GM18907 (cell line): ENCODE results near the gene GLT8D1.
"Not testable (repeated sequence)": the region's sequence is repeated elsewhere in the genome, so short reads cannot be mapped to it uniquely, and the experiment has no call there.

Experiments
- ATAC-seq: cut with Tn5 transposase; IDR thresholded peaks from one replicate; pipeline ENCODE4 v1.9.1; 2021; ENCODE audit warnings: mild to moderate bottlenecking, moderate library complexity; ENCODE audit not compliant: unreplicated experiment

GLT8D1 gene

DNA sequence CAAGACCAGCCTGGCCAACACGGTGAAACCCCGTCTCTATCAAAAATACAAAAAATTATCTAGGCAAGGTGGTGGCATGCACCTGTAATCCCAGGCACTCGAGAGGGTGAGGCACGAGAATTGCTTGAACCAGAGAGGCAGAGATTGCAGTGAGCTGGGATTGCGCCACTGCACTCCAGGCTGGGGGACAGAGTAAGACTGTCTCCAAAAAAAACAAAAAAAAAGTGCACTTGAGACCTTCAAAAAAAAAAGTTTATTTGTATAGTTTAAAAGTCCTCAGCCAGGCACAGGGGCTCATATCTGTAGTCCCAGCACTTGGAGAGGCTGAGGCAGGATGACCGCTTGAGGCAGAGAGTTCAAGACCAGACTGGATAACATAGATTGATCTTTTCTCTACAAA lies 22.0 kb downstream of the GLT8D1 start:
- ATAC-seq, result no peak

DNA sequence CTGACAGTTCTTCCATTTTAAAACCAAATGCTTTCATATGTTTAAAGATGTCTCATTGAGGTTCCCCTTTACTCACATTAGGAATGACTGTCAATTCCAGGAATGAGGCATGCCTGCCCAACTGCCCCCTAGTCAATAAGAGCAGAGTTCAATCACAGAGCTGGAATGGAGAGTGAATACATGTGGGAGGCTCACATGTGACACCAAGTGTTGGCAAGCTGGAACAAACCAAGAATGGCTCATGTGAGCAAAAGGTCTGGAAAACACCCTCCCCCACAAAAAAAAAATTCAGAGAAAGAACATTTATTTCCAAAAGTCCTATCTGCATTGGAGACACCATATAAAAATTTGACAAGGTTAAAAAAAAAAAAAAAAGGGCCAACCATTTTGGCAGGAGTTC lies 23.6 kb downstream of the GLT8D1 start:
- no peak for ATAC-seq

DNA sequence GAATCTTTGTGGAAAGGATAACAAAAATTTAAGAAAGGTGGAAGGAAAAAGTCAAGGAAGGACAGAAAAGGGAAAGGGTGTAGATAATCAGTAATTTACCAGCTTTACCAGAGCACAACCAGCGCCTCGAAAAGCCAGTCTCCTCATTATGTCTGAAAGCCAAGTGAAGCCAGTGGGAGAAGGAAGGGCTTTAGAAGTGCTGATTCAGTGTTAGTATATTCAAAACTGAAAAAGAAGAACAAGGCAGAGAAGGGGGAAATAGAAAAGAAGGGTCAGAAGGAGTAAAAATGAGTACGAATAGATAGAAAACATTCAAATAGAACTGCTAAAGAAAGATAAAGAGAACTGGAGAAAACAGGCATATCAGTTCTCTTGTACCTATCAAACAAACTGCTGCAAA lies 24.0 kb downstream of the GLT8D1 start:
- ATAC-seq, result no peak

DNA sequence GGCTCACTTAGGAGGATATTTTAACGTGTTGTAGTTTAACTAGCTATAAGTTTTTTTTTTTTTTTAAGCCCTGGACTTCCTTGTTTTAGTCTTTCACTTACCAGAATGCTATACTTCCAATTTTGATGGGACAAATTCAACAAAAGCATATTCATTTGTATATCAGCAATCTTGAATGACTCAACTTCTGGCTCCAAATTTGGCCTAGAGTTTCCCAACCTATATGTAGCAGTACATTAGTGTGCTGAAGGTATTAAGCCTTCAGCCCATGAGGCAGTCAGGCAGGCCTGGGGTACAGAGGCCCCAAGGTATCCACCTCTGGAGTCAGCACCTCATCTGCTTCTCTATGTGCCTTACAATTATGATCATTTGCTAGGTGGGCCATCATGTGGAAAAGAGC lies 25.8 kb downstream of the GLT8D1 start:
- ATAC-seq, result no peak

DNA sequence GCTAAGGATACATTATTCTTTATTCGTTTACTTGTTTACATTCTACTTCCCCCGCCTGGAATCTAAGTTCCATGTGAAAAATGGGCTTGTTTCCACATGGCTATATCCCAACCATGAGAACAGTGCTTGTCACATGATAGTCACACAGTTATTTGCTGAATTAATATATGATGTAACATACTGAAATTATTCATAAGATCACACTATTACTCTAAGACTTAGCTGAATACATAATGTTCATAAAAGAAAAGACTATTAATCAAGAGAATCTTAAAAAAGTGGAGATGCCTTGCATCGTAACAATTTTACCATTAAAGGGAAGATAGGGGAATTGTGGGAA lies 26.4 kb downstream of the GLT8D1 start:
- no peak for ATAC-seq

DNA sequence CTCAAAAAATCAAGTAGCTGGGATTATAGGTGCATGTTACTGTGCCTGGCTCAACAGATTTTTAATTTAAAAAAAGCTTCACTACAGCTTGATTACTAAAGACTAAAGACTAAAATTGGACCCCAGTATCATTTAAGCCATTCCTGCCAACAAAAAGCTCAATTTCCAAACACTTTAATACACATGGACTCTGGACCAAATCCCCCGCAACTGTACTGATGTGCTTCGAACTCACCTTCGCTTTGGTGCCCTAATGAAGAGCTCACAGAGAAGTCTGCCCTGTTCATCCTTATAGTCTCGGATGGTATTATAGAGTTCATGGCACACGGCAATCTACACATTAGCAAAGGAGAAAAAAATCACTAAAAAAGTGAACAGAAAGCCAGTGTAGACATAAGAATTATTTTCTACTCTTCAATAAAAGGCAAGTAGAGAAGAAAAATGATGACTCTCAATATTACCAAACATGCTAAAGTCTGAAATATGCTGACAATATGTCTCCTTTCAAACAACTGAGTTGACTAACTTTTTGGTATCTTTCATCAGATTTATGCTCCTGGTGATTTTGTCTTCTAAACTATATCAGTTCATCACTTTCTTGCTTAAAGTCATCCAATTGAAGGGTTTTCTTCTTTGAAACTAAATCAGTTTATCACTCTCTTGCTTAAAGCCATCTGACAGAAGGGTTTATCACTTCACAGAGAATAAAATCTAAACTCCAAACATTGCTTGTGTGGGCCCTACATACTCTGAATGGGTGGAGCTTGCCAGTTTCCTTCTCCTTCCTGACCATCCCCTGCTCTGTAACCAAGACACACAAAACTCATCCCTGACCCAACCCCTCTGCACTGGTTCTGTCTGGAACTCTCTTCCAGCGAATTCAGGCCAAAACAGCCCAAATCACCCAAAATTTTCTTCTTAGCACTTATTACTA lies 27.1 kb downstream of the GLT8D1 start:
- ATAC-seq, result no peak

DNA sequence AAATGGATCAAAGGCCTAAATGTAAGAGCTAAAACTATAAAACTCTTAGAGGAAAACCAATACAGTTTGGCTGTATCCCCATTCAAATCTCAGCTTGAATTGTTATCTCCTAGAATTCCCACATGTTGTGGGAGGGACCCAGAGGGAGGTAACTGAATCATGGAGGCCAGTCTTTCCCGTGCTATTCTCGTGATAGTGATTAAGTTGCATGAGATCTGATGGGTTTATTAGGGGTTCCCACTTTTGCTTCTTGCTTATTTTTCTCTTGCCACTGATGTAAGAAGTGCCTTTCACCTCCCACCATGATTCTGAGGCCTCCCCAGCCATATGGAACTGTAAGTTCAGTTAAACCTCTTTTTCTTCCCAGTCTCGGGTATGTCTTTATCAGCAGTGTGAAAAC lies 29.4 kb downstream of the GLT8D1 start:
- not testable (repeated sequence) for ATAC-seq

DNA sequence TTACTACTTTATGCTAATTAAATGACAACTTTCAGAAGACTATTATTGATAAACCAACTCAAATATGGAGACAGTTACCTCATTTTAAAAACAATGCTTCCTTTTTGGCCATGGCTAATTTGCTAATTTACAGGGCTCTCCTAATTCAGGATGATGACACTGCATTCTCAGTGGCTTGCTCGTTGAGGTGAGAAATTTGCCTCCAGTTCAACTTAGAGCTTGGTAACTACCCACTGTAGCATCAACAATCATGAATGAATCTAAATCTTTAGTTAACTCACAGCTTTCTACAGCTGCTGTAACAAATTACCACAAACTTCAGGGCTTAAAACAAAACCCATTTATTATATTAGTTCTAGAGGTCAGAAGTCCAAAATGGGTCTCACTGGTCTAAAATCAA lies 33.9 kb downstream of the GLT8D1 start:
- ATAC-seq, result no peak

DNA sequence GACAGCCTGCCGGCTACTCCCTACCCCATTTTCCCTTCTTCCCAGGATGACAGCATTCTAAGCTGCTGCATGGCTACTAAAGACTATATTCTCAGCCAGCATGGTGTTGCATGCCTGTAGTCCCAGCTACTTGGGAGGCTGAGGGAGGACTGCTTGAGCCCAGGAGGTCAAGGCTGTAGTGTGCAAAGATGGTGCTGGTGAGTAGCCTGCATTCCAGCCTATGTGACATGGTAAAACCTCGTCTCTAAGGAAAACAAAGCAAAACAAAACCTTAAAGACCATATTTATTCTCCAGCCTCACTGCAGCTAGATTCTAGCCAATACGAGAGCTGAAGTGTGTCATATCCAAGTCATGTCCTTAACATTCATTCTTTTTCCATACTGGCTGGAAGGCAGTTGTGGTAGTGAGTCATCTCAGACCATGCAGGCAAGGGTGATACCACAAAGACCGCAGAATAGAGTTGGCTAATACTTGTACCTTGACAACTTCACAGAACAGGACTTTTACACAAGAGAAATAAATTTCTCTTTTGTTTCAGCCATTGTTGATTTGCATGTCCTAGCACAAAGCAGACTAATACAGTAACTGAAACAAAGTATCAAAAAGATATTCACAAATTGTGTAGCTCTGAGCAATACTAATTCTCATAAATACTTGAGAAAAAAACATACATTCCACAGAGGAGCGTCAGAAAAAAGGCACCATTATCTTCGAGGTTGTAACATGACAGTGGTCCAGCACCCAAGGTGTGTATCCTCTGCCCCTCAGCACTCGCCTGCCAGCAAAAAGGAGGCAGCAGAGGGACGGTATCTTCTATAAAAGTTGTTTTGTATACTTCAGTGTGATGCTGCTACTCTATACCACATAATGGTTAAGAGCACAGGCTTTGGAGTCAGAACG lies 34.7 kb downstream of the GLT8D1 start:
- no peak for ATAC-seq

DNA sequence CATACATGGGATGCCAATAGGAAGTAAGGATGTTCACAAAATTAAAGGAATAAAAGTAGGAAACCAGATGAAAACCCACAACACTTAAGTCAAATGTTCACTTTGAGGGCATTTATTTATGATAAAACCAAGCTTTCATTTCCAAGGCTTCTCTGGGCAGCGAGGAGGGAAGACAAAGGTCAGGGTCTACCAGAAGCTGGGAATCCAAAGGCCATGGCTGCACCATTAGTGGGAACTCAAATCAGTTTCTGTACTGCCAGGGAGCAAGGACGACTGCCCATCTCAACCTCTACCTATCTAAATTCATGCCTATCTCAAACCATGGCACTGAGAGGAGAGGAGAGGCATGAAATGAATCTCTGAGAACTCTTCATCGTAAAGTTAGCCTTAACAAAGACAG lies 42.5 kb downstream of the GLT8D1 start:
- no peak for ATAC-seq

DNA sequence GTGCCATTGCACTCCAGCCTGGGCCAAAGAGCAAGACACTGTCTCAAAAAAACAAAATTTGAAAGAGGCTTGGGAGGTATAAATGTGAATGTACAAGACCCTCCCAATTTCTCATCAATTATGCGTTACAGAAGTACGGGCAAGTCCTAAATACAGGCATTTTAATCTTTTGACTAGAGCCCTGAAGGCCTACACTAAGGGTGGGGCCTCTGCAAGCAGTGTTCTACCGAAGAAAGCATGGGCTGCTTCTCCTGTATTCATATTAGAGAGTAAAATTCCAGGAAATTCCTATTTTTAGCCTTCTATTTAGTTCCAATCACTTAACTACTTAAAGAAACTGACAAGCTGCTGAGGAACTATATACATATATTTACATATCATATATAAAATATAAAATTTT lies 45.5 kb downstream of the GLT8D1 start:
- no peak for ATAC-seq

DNA sequence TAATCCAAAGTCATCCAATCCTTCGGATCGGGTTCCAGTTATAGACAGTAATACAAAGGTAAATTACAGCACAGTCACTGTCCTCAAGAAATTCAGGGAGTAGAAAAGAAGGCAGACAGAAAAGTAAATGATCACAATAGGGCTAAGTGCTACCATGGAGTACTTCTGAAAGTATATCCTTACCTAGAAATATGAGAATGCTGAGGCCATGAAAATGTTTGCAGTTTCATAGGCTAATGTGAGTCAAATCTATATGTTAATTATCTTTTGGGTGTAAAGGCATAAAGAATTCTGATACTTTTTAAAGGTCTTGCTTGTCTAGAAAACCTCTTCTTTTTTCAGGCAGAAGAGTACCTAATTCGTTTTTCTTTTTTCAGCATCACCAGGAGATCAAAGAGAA lies 49.7 kb downstream of the GLT8D1 start:
- no peak for ATAC-seq

DNA sequence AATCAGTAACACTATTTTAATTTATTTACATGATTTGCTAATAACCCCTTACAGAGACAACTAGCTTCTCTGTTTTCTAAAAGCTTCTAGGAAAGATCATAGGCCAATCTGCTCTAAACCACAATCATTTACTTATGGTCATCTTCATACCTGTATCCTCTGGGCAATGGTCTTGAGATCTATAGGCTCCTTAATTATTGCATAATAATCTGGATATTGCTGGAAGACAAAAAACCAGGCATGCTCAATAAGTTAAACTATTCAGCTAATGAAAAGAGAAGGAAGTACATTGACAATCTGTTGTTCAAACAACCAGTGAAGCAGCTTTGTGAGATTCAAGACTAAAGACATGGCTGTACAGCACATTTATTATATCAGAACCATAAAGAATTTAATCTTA lies 54.0 kb downstream of the GLT8D1 start:
- no peak for ATAC-seq

DNA sequence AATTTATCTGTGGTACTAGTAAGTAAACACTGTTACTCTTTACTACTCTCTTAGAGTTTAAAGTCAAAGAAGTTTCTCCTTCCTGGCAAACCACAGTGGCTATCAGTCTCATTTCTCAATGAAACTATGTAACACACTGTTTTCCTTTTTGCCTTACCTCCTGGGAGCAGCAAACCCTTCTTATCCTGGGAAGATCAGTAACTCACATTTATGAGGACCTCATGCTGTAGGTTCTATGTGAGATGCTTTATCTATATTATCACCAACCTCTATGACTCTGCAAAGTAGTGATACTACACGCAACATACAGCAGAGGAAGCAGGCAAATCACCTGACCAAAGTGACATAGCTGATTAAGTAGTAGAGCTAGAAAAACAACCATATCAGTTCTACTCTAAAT lies 55.2 kb downstream of the GLT8D1 start:
- no peak for ATAC-seq

DNA sequence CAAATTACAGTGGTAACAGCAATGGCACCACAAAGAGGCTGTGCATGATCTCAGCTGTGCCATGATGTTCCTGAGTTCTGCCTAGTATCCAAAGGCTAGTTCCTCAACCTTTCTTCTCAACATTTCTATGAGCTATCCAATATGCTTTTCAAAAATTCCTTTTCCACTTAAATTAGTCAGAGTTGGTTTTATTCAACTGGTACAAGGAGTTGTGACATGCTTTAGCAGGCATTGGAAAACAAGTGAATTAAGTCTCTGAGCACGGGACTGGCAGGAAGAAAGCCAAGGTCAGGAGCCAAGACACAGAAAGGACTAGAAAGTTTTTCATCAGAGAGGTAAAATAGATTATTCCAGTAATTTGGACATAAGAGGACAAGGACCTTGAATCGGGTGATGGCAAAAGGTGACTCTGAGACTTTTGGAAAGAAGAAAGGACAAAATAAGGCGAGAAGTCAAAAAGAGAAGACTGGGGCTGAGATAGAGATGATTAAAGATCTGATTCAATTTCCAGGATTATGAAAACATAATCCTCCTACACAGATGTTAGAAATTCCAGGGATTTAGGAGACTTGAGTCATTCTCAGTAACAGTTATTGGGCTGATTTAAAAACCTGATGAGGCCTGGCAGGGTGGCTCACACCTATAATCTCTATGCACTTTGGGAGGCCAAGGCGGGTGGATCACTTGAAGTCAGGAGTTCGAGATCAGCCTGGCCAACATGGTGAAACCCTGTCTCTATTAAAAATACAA lies 56.0 kb downstream of the GLT8D1 start:
- no peak for ATAC-seq

DNA sequence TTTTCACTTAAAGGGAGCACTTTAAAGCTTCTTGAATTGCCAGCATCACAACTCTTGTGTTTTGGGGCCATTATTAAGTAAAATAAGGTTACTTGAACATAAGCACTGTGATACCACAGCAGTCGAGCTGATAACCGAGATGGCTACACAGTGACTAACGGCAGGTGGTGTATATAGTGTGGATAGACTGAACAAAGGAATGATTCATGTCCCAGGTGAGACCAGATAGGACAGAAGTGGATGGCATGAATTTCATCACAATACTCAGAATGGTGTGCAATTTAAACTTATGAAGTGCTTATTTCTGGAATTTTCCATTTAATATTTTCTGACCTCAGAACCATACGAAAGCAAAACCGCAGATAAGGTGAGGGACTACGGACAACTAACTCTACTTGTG lies 60.0 kb downstream of the GLT8D1 start:
- ATAC-seq, result no peak
